Activated effector memory CD4-positive, alpha-beta T cell treated with Interleukin-2 at 50 U/mL for 16 hours (primary cell): ENCODE results near the gene NHLH1.

Experiments
- DNase-seq: peaks from one replicate; pipeline ENCODE4 v3.0.0-alpha.2; 2020

The NHLH1 gene

GRCh38 chr1:160366731-160367515 is at the start of gene NHLH1:
NHLH1 (plus strand) TSS chr1:160367071; CDS start chr1:160370732, 3,661 bp downstream.
- no peak for DNase-seq

GRCh38 chr1:160322831-160323230 is 44.0 kb upstream of the NHLH1 start:
- no peak for DNase-seq

GRCh38 chr1:160325252-160325651 is 41.6 kb upstream of the NHLH1 start:
- DNase-seq, result no peak

GRCh38 chr1:160326418-160326817 is 40.5 kb upstream of the NHLH1 start:
- DNase-seq, result no peak

GRCh38 chr1:160328184-160328583 is 38.7 kb upstream of the NHLH1 start:
- DNase-seq, result no peak

- no peak for DNase-seq
Observed at GRCh38 chr1:160330119-160330518, 36.8 kb upstream of the NHLH1 start.

GRCh38 chr1:160332516-160332915 is 34.4 kb upstream of the NHLH1 start:
- no peak for DNase-seq

GRCh38 chr1:160338580-160338979 is 28.3 kb upstream of the NHLH1 start:
- DNase-seq, result no peak

GRCh38 chr1:160340146-160340545 is 26.7 kb upstream of the NHLH1 start:
- no peak for DNase-seq

- no peak for DNase-seq
Observed at GRCh38 chr1:160340866-160341265, 26.0 kb upstream of the NHLH1 start.

- peak; percentile 3 for DNase-seq
Observed at GRCh38 chr1:160342526-160342925, 24.3 kb upstream of the NHLH1 start.

GRCh38 chr1:160342953-160343869 is 23.7 kb upstream of the NHLH1 start, which contains the start of the genes COPA and NCSTN:
COPA (minus strand) TSS chr1:160343250; CDS start chr1:160343170, 80 bp downstream.
NCSTN (plus strand) TSS chr1:160343383; CDS start chr1:160343397, 14 bp downstream.
- DNase-seq, result peak; percentile 84

GRCh38 chr1:160344241-160344640 is 22.6 kb upstream of the NHLH1 start:
- DNase-seq, result no peak

GRCh38 chr1:160344936-160345335 is 21.9 kb upstream of the NHLH1 start:
- no peak for DNase-seq

GRCh38 chr1:160346463-160346862 is 20.4 kb upstream of the NHLH1 start:
- DNase-seq, result no peak

GRCh38 chr1:160346958-160347357 is 19.9 kb upstream of the NHLH1 start:
- DNase-seq, result no peak

GRCh38 chr1:160351629-160352028 is 15.2 kb upstream of the NHLH1 start:
- DNase-seq, result no peak

- no peak for DNase-seq
Observed at GRCh38 chr1:160352555-160352954, 14.3 kb upstream of the NHLH1 start.

GRCh38 chr1:160353223-160353622 is 13.6 kb upstream of the NHLH1 start:
- no peak for DNase-seq

GRCh38 chr1:160354388-160354985 is 12.4 kb upstream of the NHLH1 start:
- no peak for DNase-seq

GRCh38 chr1:160357286-160358002 is 9.4 kb upstream of the NHLH1 start:
- DNase-seq, result no peak

GRCh38 chr1:160358073-160358472 is 8.8 kb upstream of the NHLH1 start:
- DNase-seq, result no peak
